ENCODE data around the gene MAPK14.
"Not testable (repeated sequence)": the region's sequence is repeated elsewhere in the genome, so short reads cannot be mapped to it uniquely, and the experiment has no call there.

Gene MAPK14

DNA sequence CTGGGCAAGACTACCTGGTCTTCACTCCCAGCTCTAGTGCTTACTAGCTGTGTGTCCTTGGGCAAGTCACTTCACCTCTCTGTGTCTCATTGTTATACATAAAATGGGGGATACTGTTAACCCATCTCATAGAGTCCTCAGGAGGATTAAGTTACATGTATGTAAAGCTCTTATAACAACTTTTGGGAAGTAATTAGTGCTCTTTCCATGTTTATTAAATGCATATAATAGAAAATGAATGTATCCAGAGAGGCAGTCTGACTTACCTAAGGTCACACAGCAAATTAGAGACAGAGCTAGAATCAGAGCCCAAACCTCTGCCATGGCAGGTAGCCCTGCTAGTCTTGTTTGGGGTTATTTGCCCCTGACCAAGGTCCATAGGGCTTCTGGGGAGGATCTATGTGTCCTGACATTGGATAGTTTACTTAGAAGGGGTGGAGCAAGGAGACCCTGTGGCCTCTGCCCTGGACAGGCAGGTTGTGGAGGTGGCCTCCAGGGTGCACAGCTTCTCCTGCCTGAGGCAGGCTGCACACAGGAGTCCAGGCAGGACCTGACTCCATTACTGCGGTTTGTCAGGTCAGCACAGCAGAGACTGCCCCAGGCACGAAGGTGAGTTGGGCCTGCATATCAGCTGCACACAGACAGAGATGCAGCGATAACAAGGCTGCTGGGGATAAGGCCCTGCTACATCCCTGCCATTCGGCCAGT lies 94.3 kb downstream of the MAPK14 start:
- TF ChIP-seq, protein P1, sequence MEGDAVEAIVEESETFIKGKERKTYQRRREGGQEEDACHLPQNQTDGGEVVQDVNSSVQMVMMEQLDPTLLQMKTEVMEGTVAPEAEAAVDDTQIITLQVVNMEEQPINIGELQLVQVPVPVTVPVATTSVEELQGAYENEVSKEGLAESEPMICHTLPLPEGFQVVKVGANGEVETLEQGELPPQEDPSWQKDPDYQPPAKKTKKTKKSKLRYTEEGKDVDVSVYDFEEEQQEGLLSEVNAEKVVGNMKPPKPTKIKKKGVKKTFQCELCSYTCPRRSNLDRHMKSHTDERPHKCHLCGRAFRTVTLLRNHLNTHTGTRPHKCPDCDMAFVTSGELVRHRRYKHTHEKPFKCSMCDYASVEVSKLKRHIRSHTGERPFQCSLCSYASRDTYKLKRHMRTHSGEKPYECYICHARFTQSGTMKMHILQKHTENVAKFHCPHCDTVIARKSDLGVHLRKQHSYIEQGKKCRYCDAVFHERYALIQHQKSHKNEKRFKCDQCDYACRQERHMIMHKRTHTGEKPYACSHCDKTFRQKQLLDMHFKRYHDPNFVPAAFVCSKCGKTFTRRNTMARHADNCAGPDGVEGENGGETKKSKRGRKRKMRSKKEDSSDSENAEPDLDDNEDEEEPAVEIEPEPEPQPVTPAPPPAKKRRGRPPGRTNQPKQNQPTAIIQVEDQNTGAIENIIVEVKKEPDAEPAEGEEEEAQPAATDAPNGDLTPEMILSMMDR (conservative IDR thresholded peaks at IDR 0.05; ENCODE audit: low read length), result no peak
- no peak for DNase-seq (ENCODE audit: low read depth)
- no peak overlapping the region for H3K4me3 ChIP-seq (ENCODE audit: low read length)

DNA sequence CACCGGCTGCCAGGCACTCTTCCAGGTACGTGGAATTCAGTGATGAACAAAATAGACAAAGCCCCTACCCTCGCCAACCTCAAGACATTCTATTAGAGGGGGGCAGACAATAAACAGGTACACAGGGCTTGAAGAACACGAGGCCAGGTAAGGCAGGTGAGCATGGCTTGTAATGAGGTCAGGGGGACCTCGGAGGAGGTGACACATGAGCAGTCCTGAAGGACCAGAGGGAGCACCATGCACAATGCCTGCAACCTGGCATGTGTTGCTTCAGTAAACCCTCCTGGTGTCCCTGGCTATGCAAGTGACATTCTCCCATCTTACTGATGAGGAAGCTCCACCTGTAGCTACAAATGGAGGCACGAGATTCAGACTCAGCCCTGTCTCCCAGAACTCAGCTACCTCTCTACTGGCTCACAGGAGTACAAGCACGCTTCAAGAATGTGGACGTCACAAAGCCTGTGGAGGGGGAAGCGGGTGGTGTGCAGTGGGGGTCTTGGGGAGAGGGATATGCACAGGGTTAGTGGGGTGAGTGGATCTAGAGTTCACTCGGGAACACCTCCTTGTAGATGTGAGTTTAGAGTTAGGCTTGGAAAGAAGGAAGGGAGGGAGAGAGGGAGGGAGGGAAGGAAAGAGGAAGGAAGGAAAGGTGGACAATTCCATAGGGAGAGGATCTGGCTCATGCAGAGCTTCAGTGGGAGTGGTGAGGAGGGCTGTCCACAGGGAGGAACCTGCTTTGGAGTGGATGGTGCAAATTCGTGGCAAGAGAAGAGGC lies 95.1 kb downstream of the MAPK14 start:
- no peak for DNase-seq (ENCODE audit: low read depth)
- TF ChIP-seq, protein P1 (conservative IDR thresholded peaks at IDR 0.05; ENCODE audit: low read length), result no peak
- H3K4me3 ChIP-seq (ENCODE audit: low read length), result no peak overlapping the region

DNA sequence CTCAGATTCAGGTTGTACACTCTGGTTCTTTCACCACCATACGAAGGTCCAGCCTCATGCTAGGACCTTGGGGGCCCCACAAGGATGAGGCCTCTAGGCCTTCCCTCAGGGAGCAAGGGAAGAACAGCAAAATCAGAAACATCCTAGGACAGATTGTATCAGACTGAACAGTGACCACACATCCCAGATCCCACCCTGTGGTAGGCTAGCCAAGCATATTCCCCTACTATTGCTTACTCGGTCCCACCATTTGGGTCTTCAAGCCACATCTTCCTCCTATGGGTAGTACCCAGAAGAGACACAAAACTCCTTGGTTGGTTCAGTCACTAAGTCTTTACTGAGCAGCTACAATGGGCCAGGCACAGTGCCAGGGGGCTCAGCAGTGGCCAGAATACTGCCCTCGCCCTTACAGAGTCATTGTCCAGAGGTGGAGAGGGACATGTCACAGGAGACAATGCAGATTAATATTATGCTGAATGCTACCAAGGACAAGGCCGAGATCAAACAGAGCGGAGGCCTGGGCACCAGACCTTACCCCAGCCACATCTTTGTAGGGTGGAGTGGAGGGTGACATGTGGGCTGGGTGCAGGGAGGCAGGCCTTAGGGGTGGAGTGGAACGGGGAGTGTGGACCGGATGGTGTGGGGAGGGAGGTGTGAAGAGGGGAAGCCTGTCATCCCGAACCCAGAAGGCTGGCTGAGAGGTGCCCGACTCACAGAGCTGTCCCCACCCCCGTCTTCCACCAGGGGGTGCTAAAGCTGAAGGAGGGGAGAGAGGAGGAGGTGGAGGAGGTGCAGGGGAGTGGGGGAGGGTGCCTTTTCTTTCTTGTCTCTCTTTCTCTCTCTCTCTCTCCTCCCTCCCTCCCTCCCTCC lies 95.9 kb downstream of the MAPK14 start:
- peak; percentile 74 for DNase-seq (ENCODE audit: low read depth)
- TF ChIP-seq, protein P1 (conservative IDR thresholded peaks at IDR 0.05; ENCODE audit: low read length), result peak; percentile 76

DNA sequence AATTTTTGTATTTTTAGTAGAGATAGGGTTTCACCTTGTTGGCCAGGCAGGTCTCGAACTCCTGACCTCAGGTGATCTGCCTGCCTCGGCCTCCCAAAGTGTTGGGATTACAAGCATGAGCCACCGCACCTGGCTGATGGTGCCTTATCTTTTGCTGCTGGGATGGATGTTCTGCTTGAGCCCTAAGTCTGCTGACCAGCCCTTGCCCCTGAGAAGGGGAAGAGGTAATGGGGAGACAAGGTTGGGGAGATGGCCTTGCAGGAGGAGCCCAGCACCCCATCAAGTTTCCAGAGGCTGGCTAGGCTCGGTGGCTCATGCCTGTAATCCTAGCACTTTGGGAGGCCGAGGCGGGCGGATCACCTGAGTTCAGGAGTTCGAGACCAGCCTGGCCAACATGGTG lies 96.7 kb downstream of the MAPK14 start:
- DNase-seq (ENCODE audit: low read depth), result not testable (repeated sequence)

More for the DNA sequence above, 95.9 kb downstream of the MAPK14 start:
- H3K4me3 ChIP-seq (ENCODE audit: low read length), result no peak overlapping the region

DNA sequence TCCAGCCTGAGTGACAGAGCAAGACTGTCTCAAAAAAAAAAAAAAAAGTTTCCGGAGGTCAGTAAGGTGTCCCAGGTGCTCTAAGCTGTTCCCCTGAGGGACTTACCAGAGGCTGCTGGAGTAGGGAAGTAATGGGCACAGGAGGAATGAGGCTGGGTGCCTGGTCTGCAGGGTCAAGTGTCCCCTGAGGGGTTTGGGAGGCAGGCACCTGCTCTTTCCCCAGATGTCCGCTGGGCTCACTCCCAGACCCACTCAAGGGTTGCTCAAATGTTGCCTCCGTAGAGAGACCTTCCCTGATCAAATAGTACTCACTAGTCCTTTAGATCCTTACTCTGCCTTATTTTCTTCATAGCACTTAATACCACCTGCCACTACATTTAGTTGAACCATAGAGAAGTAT lies 97.3 kb downstream of the MAPK14 start:
- no peak overlapping the region for H3K4me3 ChIP-seq (ENCODE audit: low read length)
- TF ChIP-seq, protein P1 (conservative IDR thresholded peaks at IDR 0.05; ENCODE audit: low read length), result no peak
- DNase-seq (ENCODE audit: low read depth), result no peak

More for the DNA sequence above, 96.7 kb downstream of the MAPK14 start:
- not testable (repeated sequence) for H3K4me3 ChIP-seq (ENCODE audit: low read length)

- TF ChIP-seq, protein P1 (conservative IDR thresholded peaks at IDR 0.05; ENCODE audit: low read length), result no peak
- H3K4me3 ChIP-seq (ENCODE audit: low read length), result no peak overlapping the region
- no peak for DNase-seq (ENCODE audit: low read depth)
Observed at GRCh38 chr6:36125575-36125974, 98.0 kb downstream of the MAPK14 start.

DNA sequence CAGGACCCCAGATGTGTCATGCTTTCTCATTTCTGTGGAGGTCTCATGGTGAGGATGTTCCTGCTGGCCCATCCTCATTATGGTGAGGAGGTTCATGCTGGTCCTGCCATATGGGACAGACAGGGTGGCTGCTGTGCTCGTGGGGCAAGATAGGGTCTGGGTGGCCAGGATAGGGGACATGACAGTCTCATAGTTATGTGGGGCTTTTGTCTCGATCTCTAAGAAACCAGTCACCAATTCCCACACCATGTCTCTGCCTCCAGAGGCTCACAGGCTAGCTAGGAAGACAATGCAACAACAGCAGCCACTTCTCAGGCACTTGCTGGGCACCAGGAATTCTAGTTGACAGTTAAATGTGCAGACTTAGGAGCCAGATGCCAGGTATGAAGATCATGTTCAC lies 98.5 kb downstream of the MAPK14 start:
- no peak overlapping the region for H3K4me3 ChIP-seq (ENCODE audit: low read length)
- no peak for DNase-seq (ENCODE audit: low read depth)
- TF ChIP-seq, protein P1 (conservative IDR thresholded peaks at IDR 0.05; ENCODE audit: low read length), result no peak
